IMR-90 (cell line): ENCODE data around the gene KRI1. TPM values are rescaled to one million over a fixed set of nuclear protein-coding genes. Genes with fewer than 3 reads are reported as not detected.

Experiments
- ATAC-seq: fragments of 200-7000 bp; cut with Tn5 transposase; 2 replicates; pipeline ENCODE4 v1.9.1; 2020; ENCODE audit warnings: low read depth, mild to moderate bottlenecking, moderate library complexity
- BruUV-seq: library from RNA; stranded (reverse); fragments of 400-500 nt; replicated peaks from 2 replicates; lab custom pipeline; 2021; lab: Mats Ljungman, UMichigan
- CTCF ChIA-PET: fragments of 300-600 bp; formaldehyde crosslinking; extraction: SDS; loops from one replicate; lab custom pipeline; 2021; ENCODE audit warnings: antibody characterized with exemption; lab: Yijun Ruan, JAX
- POLR2A ChIA-PET: fragments of 300-600 bp; sonication (Branson Sonifier 250); formaldehyde crosslinking; loops from one replicate; lab custom pipeline; 2022; ENCODE audit warnings: antibody characterized with exemption; ENCODE audit not compliant: unreplicated experiment; lab: Charles Lee
- DNase-seq: peaks from one replicate; pipeline ENCODE4 v3.0.0; 2013
- H2AFZ ChIP-seq: replicated peaks from 2 replicates; pipeline ENCODE3; 2013; ENCODE audit warnings: low read length, mild to moderate bottlenecking; ENCODE audit not compliant: poor library complexity
- H2AK5ac ChIP-seq: 2 replicates; pipeline ENCODE4 v1.6.1; 2013; ENCODE audit warnings: low read depth, low read length, inconsistent platforms
- H2AK9ac ChIP-seq: replicated peaks from 2 replicates; pipeline ENCODE3; 2013; ENCODE audit warnings: mild to moderate bottlenecking, low read depth, low read length, moderate library complexity; ENCODE audit not compliant: poor library complexity
- H2BK120ac ChIP-seq: 2 replicates; pipeline ENCODE4 v1.6.1; 2013; ENCODE audit warnings: low read depth, low read length, inconsistent platforms
- H2BK15ac ChIP-seq: 3 replicates; pipeline ENCODE4 v1.6.1; 2013; ENCODE audit warnings: low read depth, low read length, inconsistent platforms
- H2BK20ac ChIP-seq: 2 replicates; pipeline ENCODE4 v1.6.1; 2013; ENCODE audit warnings: low read depth, mild to moderate bottlenecking, inconsistent platforms, low read length, moderate library complexity
- H2BK5ac ChIP-seq: 2 replicates; pipeline ENCODE4 v1.6.1; 2013; ENCODE audit warnings: mild to moderate bottlenecking, low read depth, low read length, inconsistent platforms; ENCODE audit not compliant: poor library complexity, severe bottlenecking
- H3K14ac ChIP-seq: replicated peaks from 2 replicates; pipeline ENCODE4 v1.6.1; 2013; ENCODE audit warnings: low read depth, low read length, inconsistent platforms
- H3K18ac ChIP-seq: 2 replicates; pipeline ENCODE4 v1.6.1; 2013; ENCODE audit warnings: low read depth, low read length, control low read depth
- H3K23ac ChIP-seq: 2 replicates; pipeline ENCODE4 v1.6.1; 2013; ENCODE audit warnings: low read depth, low read length, inconsistent platforms
- H3K27ac ChIP-seq: 2 replicates; pipeline ENCODE4 v1.5.1; 2013; ENCODE audit warnings: mild to moderate bottlenecking, control low read depth, low read length; ENCODE audit not compliant: insufficient read depth
- H3K27me3 ChIP-seq: 2 replicates; pipeline ENCODE4 v1.6.1; 2013; ENCODE audit warnings: low read length; ENCODE audit not compliant: control insufficient read depth, insufficient read depth
- H3K36me3 ChIP-seq: 2 replicates; pipeline ENCODE4 v1.6.1; 2013; ENCODE audit warnings: low read length, mixed read lengths; ENCODE audit not compliant: control insufficient read depth, insufficient read depth
- H3K4ac ChIP-seq: 2 replicates; pipeline ENCODE4 v1.6.1; 2013; ENCODE audit warnings: low read depth, low read length, inconsistent platforms
- H3K4me1 ChIP-seq: 2 replicates; pipeline ENCODE4 v1.6.1; 2013; ENCODE audit warnings: low read length, mixed read lengths; ENCODE audit not compliant: control insufficient read depth, insufficient read depth
- H3K4me2 ChIP-seq: 2 replicates; pipeline ENCODE4 v1.6.1; 2013; ENCODE audit warnings: low read depth, mild to moderate bottlenecking, control low read depth, low read length, moderate library complexity
- H3K4me3 ChIP-seq: 2 replicates; pipeline ENCODE4 v1.5.1; 2013; ENCODE audit warnings: low read depth, mild to moderate bottlenecking, control low read depth, low read length, moderate library complexity; ENCODE audit not compliant: insufficient read depth
- H3K56ac ChIP-seq: 2 replicates; pipeline ENCODE4 v1.6.1; 2013; ENCODE audit warnings: low read length, inconsistent platforms; ENCODE audit not compliant: insufficient read depth; ENCODE audit errors: extremely low read depth
- H3K79me1 ChIP-seq, 2 experiments: 2 replicates each; pipeline ENCODE4 v1.6.1; 2013; ENCODE audit warnings: low read length in 2 of 2, inconsistent platforms in 1 of 2, low read depth in 1 of 2
- H3K9ac ChIP-seq: 2 replicates; pipeline ENCODE4 v1.6.1; 2013; ENCODE audit warnings: low read depth, low read length, control low read depth
- H3K9me1 ChIP-seq: 2 replicates; pipeline ENCODE4 v1.6.1; 2013; ENCODE audit warnings: low read length, inconsistent platforms; ENCODE audit not compliant: insufficient read depth
- H3K9me3 ChIP-seq: 2 replicates; pipeline ENCODE4 v1.6.1; 2013; ENCODE audit warnings: low read length; ENCODE audit not compliant: control insufficient read depth, insufficient read depth
- H4K20me1 ChIP-seq: 2 replicates; pipeline ENCODE4 v1.6.1; 2013; ENCODE audit warnings: low read length, inconsistent platforms; ENCODE audit not compliant: insufficient read depth
- H4K5ac ChIP-seq: 2 replicates; pipeline ENCODE4 v1.6.1; 2013; ENCODE audit warnings: mild to moderate bottlenecking, low read depth, low read length, control low read depth
- H4K8ac ChIP-seq, 2 experiments: 2 replicates each; pipeline ENCODE4 v1.6.1; 2013; ENCODE audit warnings: low read depth in 2 of 2, low read length in 2 of 2, control low read depth in 1 of 2, inconsistent platforms in 1 of 2
- H4K91ac ChIP-seq: 2 replicates; pipeline ENCODE4 v1.6.1; 2013; ENCODE audit warnings: low read depth, low read length, inconsistent platforms; ENCODE audit not compliant: insufficient read depth
- BHLHE40 ChIP-seq: fragments of 150-350 bp; IDR thresholded peaks from 2 replicates; pipeline ENCODE4 v1.6.1; 2016; ENCODE audit warnings: mild to moderate bottlenecking, low read depth, low read length
- ELK1 ChIP-seq: fragments of 150-350 bp; IDR thresholded peaks from 2 replicates; pipeline ENCODE4 v1.6.1; 2016; ENCODE audit warnings: low read depth, mild to moderate bottlenecking, low read length, moderate library complexity, borderline replicate concordance
- MAFK ChIP-seq: IDR thresholded peaks from 2 replicates; pipeline ENCODE4 v1.6.1; 2012; ENCODE audit warnings: low read depth, low read length, improper control_type of control experiment
- POLR2A ChIP-seq: IDR thresholded peaks from 2 replicates; pipeline ENCODE4 v1.6.1; 2012; ENCODE audit warnings: mild to moderate bottlenecking, low read depth, low read length
- RAD21 ChIP-seq: IDR thresholded peaks from 2 replicates; pipeline ENCODE4 v1.6.1; 2012; ENCODE audit warnings: low read length, improper control_type of control experiment
- RCOR1 ChIP-seq: IDR thresholded peaks from 2 replicates; pipeline ENCODE4 v1.6.1; 2012; ENCODE audit warnings: mild to moderate bottlenecking, low read length, improper control_type of control experiment; ENCODE audit not compliant: insufficient replicate concordance
- RFX5 ChIP-seq: IDR thresholded peaks from 2 replicates; pipeline ENCODE4 v1.8.0; 2012; ENCODE audit warnings: low read depth, mild to moderate bottlenecking, low read length, moderate library complexity
- WGBS, 2 experiments: methylation state at CpG; one replicate each; pipeline versions ENCODE4 v1.1.5 to v1.1.7; 2013; ENCODE audit warnings: missing lambda C conversion rate in 2 of 2; ENCODE audit not compliant: insufficient read length in 1 of 2; ENCODE audit errors: extremely low coverage in 2 of 2; 5-methylcytosine and 5-hydroxymethylcytosine counted together
- dilution Hi-C: fragments of 300-500 bp; cut with HindIII; formaldehyde crosslinking; loops from one replicate; pipeline ENCODE4 v1.14.3; 2018; ENCODE audit warnings: low sequenced_read_pairs; ENCODE audit not compliant: unreplicated experiment
- in situ Hi-C: fragments of 300-500 bp; cut with MboI; formaldehyde crosslinking; loops from 3 replicates; pipeline ENCODE4 v1.14.3; 2019; ENCODE audit warnings: low sequenced_read_pairs, inconsistent platforms, mixed read lengths
- intact Hi-C: fragments of 100-400 bp; cut with micrococcal nuclease; formaldehyde crosslinking; loops from 2 replicates; pipeline ENCODE4 v1.10.0; 2022
- polyA plus RNA-seq, 3 experiments: library from polyadenylated mRNA; depleted of rRNA; stranded (reverse); fragments of >200 nt; gene quantifications; 2 replicates each; pipeline ENCODE4 v1.2.3, GENCODE V29; 2012; ENCODE audit warnings: low replicate concordance in 1 of 3
- total RNA-seq: library from RNA; depleted of rRNA; stranded (reverse); fragments of >200 nt; gene quantifications from 2 replicates; pipeline ENCODE4 v1.2.3, GENCODE V29; 2012
- TF ChIP-seq, protein P1 (sequence below): conservative IDR thresholded peaks from 2 replicates; pipeline ENCODE4 v1.5.1; 2012; ENCODE audit warnings: mild to moderate bottlenecking, low read depth, low read length, improper control_type of control experiment

Gene KRI1
- total and polyA plus RNA-seq, 2 of the 4 experiments (the other 2 are of a cell fraction) = 5.7 to 13.3 TPM

- H3K36me3 ChIP-seq = no peaks in the 10 kb centered on the region; the same call in 1 of the 2 replicates
- no peaks in the 10 kb centered on the region for H3K9me3 ChIP-seq
- H4K91ac ChIP-seq = no peak overlapping the region
- H2BK15ac ChIP-seq = no peak overlapping the region
- peaks cover 22 to 72% of the 10 kb centered on the region in 2 experiments for H3K79me1 ChIP-seq
- no peak overlapping the region for H3K27ac ChIP-seq
- no peak overlapping the region for H2AK9ac ChIP-seq
- no TSS peak for BruUV-seq
- ChIA-PET CTCF (no interaction called here), POLR2A (interaction anchor here (0.7 kb wide), 1 partner anchor 10 kb away, joined by 3 read pairs; no protein-coding TSS in a partner anchor)
- H3K4me3 ChIP-seq = no peak overlapping the region
- H3K9me1 ChIP-seq = 0 out of 2 replicates have a peak, but pooled peaks cover 7% of the 10 kb centered on the region
- no peak overlapping the region for H3K9ac ChIP-seq
- in situ Hi-C loops = no loop called here
- peaks cover 4% of the 10 kb centered on the region for H3K4me1 ChIP-seq
- ATAC-seq = no peak
- H4K5ac ChIP-seq = no peak overlapping the region
- no peak for DNase-seq
- H4K20me1 ChIP-seq = peaks cover 3% of the 10 kb centered on the region; the same call in 1 of the 2 replicates
- no peak for TF ChIP-seq BHLHE40
- no peak for TF ChIP-seq RFX5
- TF ChIP-seq MAFK = no peak
- no peak for TF ChIP-seq ELK1
- TF ChIP-seq RAD21 = no peak
- no peak for TF ChIP-seq POLR2A
- TF ChIP-seq RCOR1 = no peak
- TF ChIP-seq, protein P1, sequence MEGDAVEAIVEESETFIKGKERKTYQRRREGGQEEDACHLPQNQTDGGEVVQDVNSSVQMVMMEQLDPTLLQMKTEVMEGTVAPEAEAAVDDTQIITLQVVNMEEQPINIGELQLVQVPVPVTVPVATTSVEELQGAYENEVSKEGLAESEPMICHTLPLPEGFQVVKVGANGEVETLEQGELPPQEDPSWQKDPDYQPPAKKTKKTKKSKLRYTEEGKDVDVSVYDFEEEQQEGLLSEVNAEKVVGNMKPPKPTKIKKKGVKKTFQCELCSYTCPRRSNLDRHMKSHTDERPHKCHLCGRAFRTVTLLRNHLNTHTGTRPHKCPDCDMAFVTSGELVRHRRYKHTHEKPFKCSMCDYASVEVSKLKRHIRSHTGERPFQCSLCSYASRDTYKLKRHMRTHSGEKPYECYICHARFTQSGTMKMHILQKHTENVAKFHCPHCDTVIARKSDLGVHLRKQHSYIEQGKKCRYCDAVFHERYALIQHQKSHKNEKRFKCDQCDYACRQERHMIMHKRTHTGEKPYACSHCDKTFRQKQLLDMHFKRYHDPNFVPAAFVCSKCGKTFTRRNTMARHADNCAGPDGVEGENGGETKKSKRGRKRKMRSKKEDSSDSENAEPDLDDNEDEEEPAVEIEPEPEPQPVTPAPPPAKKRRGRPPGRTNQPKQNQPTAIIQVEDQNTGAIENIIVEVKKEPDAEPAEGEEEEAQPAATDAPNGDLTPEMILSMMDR = no peak
- no peak overlapping the region for H2BK5ac ChIP-seq
- no peak overlapping the region for H2BK120ac ChIP-seq
- no peak overlapping the region for H3K18ac ChIP-seq
- no peak overlapping the region for H3K14ac ChIP-seq
- H3K4me2 ChIP-seq = no peak overlapping the region
- no peaks in the 10 kb centered on the region for H3K27me3 ChIP-seq
- WGBS, 2 experiments = 100% methylated on average over 2 of the region's 5 CpGs; no CpG with 5 or more reads in 1 of the 2 experiments
- H2BK20ac ChIP-seq = no peak overlapping the region
- dilution Hi-C loops = no loop called here
- H2AFZ ChIP-seq = no peak overlapping the region
- no peak overlapping the region for H2AK5ac ChIP-seq
- no peak overlapping the region for H4K8ac ChIP-seq
- H3K4ac ChIP-seq = no peak overlapping the region
- peak overlapping the region; percentile 66; the same call in 1 of the 2 replicates for H3K23ac ChIP-seq
- intact Hi-C loops = no loop called here
- H3K56ac ChIP-seq = no peak overlapping the region
These were observed 46.1 kb upstream of the KRI1 start for GRCh38 chr19:10611907-10612306.
